Measurements from ENCODE around the gene SLC5A12. TPM values are rescaled to one million over a fixed set of nuclear protein-coding genes. Genes with fewer than 3 reads are reported as not detected.

Gene SLC5A12
- total RNA-seq, 2 experiments from 2014 or later, result not detected

GRCh38 chr11:26753723-26754504 is 32.1 kb upstream of the SLC5A12 start:
- ATAC-seq (no peak), DNase-seq (peak; percentile 11)
- intact Hi-C loops (cut with micrococcal nuclease), result no loop called here
- Mint-ChIP-seq H3K9me3 (no peaks in the 10 kb centered on the region), H3K4me1 (ENCODE audit: low read depth) (no peaks in the 10 kb centered on the region), H3K4me3 (no peak overlapping the region), H3K27me3 (no peaks in the 10 kb centered on the region), H3K36me3 (ENCODE audit: low read depth) (no peaks in the 10 kb centered on the region), H3K27ac (no peak overlapping the region)
- TF ChIP-seq CTCF (IDR thresholded peaks at IDR 0.05), result peak; percentile 41
- ChIA-PET CTCF (interaction anchor here (1.0 kb wide), 1 partner anchor 24 kb away, joined by 3 read pairs; no protein-coding TSS in a partner anchor), POLR2A (no interaction called here)

- Mint-ChIP-seq H3K27me3 (no peaks in the 10 kb centered on the region), H3K4me1 (ENCODE audit: low read depth) (no peaks in the 10 kb centered on the region), H3K9me3 (no peaks in the 10 kb centered on the region), H3K36me3 (ENCODE audit: low read depth) (no peaks in the 10 kb centered on the region), H3K4me3 (no peak overlapping the region), H3K27ac (no peak overlapping the region)
- ATAC-seq (no peak), DNase-seq (no peak)
- intact Hi-C loops (cut with micrococcal nuclease), result no loop called here
- no peak for TF ChIP-seq CTCF (IDR thresholded peaks at IDR 0.05)
- POLR2A ChIA-PET, result no interaction called here
- CTCF ChIA-PET, result no interaction called here
Observed at GRCh38 chr11:26749927-26750326, 28.1 kb upstream of the SLC5A12 start.

- intact Hi-C loops (cut with micrococcal nuclease), result no loop called here
- CTCF ChIA-PET, result no interaction called here
- Mint-ChIP-seq H3K9me3 (peaks cover 3% of the 10 kb centered on the region), H3K4me1 (ENCODE audit: low read depth) (no peaks in the 10 kb centered on the region), H3K27me3 (no peaks in the 10 kb centered on the region), H3K36me3 (ENCODE audit: low read depth) (no peaks in the 10 kb centered on the region), H3K27ac (no peak overlapping the region), H3K4me3 (no peak overlapping the region)
- DNase-seq (no peak), ATAC-seq (no peak)
- no peak for TF ChIP-seq CTCF (IDR thresholded peaks at IDR 0.05)
- POLR2A ChIA-PET, result no interaction called here
Observed at GRCh38 chr11:26743622-26744021, 21.8 kb upstream of the SLC5A12 start.

- ChIA-PET POLR2A (no interaction called here), CTCF (no interaction called here)
- Mint-ChIP-seq H3K4me1 (ENCODE audit: low read depth) (no peaks in the 10 kb centered on the region), H3K27ac (no peak overlapping the region), H3K27me3 (no peaks in the 10 kb centered on the region), H3K9me3 (peaks cover 3% of the 10 kb centered on the region), H3K36me3 (ENCODE audit: low read depth) (no peaks in the 10 kb centered on the region), H3K4me3 (no peak overlapping the region)
- TF ChIP-seq CTCF (IDR thresholded peaks at IDR 0.05), result no peak
- intact Hi-C loops (cut with micrococcal nuclease), result no loop called here
- ATAC-seq (no peak), DNase-seq (no peak)
Observed at GRCh38 chr11:26742966-26743365, 21.1 kb upstream of the SLC5A12 start.

GRCh38 chr11:26741036-26741435 is 19.2 kb upstream of the SLC5A12 start:
- DNase-seq (no peak), ATAC-seq (no peak)
- no peak overlapping the region for H3K4me3 Mint-ChIP-seq
- no peak for TF ChIP-seq CTCF (IDR thresholded peaks at IDR 0.05)
- H3K36me3 Mint-ChIP-seq (ENCODE audit: low read depth), result no peaks in the 10 kb centered on the region
- intact Hi-C loops (cut with micrococcal nuclease), result no loop called here
- POLR2A ChIA-PET, result no interaction called here
- CTCF ChIA-PET, result no interaction called here
- no peaks in the 10 kb centered on the region for H3K27me3 Mint-ChIP-seq
- no peak overlapping the region for H3K27ac Mint-ChIP-seq
- H3K9me3 Mint-ChIP-seq, result peaks cover 6% of the 10 kb centered on the region
- no peaks in the 10 kb centered on the region for H3K4me1 Mint-ChIP-seq (ENCODE audit: low read depth)
